Hematopoietic multipotent progenitor cell (in vitro differentiated cells): ENCODE data around the gene TTC33. TPM values are rescaled to one million over a fixed set of nuclear protein-coding genes. Genes with fewer than 3 reads are reported as not detected.

ENCODE experiments used
- DNase-seq, 3 donors: peaks; one replicate each; pipeline ENCODE4 v3.0.0-alpha.2; 2011 to 2015; ENCODE audit warnings: low read depth in 2 of 3, low spot score in 2 of 3
- total RNA-seq: library from RNA; depleted of rRNA; stranded (reverse); fragments of >200 nt; gene quantifications from one replicate; pipeline ENCODE4 v1.2.3, GENCODE V29; 2012

Gene TTC33
- total RNA-seq, 1 donor, result 3.8 TPM

- no peak for DNase-seq
These were observed 261.0 kb downstream of the TTC33 start for GRCh38 chr5:40494631-40495236.

GRCh38 chr5:40492056-40492455 is 263.7 kb downstream of the TTC33 start:
- no peak for DNase-seq

- no peak for DNase-seq
These were observed 264.1 kb downstream of the TTC33 start for GRCh38 chr5:40491644-40492043.

- DNase-seq, result peak in 2 of 3 donors; percentile 47 to 63
These were observed 265.2 kb downstream of the TTC33 start for GRCh38 chr5:40490464-40491111.

- no peak for DNase-seq
These were observed 266.3 kb downstream of the TTC33 start for GRCh38 chr5:40489421-40489820.

GRCh38 chr5:40486437-40487275 is 269.1 kb downstream of the TTC33 start:
- DNase-seq, result peak; percentile 33 to 88 (median 80)

GRCh38 chr5:40485021-40485998 is 270.5 kb downstream of the TTC33 start:
- no peak for DNase-seq

GRCh38 chr5:40484495-40484894 is 271.3 kb downstream of the TTC33 start:
- peak in 1 of 3 donors; percentile 52 for DNase-seq

GRCh38 chr5:40483316-40483715 is 272.4 kb downstream of the TTC33 start:
- no peak for DNase-seq

GRCh38 chr5:40481241-40481640 is 274.5 kb downstream of the TTC33 start:
- DNase-seq, result no peak

GRCh38 chr5:40480392-40480791 is 275.4 kb downstream of the TTC33 start:
- no peak for DNase-seq

- no peak for DNase-seq
These were observed 275.8 kb downstream of the TTC33 start for GRCh38 chr5:40479939-40480338.

- no peak for DNase-seq
These were observed 277.0 kb downstream of the TTC33 start for GRCh38 chr5:40478766-40479165.

- DNase-seq, result no peak
These were observed 277.8 kb downstream of the TTC33 start for GRCh38 chr5:40477856-40478546.

GRCh38 chr5:40475561-40475960 is 280.2 kb downstream of the TTC33 start:
- DNase-seq, result no peak

GRCh38 chr5:40474250-40474649 is 281.5 kb downstream of the TTC33 start:
- DNase-seq, result no peak

- DNase-seq, result no peak
These were observed 290.3 kb downstream of the TTC33 start for GRCh38 chr5:40465416-40465815.

- DNase-seq, result no peak
These were observed 291.2 kb downstream of the TTC33 start for GRCh38 chr5:40464511-40464910.
